Measurements from ENCODE around the gene POLE.

POLE gene

DNA sequence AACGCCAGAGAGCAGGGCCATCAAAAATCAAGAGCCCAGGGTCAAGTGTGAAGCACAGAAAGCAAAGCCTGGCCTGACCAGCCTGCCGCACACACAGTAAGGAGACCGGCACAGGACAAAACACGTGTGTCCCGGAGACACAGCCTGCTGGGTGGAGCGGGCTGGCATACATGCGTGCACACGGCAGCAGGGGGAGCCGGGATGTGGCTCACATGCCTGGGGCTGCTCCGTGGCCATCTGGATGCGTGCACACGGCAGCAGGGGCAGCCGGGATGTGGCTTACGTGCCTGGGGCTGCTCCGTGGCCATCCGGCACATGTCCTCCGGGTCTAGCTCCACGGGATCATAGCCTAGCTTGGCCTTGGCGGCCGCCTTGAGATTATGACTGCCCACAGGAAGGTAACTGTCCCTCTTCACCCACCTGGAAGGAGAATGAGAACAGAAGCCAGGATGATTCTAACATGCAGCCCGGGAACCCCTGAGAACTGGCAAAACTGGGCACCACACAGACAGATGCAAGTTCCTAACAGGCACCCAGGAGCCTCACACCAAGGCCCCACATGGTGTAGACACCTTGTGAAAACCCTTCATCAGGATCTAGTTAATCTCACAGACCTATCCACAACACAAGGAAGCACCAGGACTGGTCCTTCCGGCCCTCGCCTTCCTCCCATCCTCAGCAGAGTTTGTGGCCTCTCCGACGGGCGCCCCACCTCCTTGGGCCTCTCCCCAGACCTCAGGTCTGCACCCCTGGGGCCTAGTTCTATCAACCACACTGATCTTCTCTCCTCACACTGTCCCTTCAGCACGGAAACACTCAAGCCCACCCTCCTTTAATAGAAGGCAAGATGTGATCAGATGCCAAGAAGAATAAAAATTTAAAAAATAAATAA lies 13.6 kb downstream of the POLE start:
- no peak for DNase-seq

DNA sequence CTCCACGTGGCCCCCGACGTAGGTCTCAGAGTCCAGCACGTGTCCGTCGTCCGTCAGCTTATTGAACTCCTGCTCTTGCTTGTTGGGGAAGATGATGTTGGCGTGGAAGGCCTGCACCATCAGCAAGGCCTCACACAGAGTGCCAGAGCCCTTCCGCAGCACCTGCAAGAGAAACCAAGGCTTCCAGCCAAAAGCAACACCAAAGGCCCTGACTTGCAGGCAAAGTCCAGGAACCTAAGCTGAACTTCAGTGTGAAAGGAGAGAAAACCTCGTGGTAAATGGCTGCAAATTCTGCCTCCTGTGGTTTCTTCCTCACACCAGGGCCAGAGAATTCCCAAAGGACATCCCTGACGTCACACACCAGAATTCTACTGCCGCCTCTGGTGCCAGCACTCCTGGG lies 14.5 kb downstream of the POLE start:
- DNase-seq: no peak

DNA sequence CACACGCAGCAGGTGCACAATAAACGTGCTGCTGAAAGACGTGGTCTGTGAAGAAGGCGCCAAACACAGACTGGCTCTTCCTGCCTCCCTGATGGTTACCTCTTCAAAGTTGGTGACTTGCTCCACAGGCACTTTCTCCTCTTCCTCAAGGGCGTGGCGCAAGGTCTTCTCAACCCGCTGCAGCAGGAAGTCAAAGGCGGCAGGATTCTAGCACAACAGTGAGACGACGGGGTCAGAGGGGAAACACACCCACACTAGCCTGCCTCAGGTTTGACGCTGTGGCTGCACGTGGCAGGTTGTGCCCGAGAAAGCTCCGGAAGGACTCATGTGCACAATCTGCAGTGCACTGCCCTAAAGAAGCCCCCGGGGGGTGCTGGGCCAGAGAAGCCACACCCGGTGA lies 15.0 kb downstream of the POLE start:
- DNase-seq: peak; percentile 13

DNA sequence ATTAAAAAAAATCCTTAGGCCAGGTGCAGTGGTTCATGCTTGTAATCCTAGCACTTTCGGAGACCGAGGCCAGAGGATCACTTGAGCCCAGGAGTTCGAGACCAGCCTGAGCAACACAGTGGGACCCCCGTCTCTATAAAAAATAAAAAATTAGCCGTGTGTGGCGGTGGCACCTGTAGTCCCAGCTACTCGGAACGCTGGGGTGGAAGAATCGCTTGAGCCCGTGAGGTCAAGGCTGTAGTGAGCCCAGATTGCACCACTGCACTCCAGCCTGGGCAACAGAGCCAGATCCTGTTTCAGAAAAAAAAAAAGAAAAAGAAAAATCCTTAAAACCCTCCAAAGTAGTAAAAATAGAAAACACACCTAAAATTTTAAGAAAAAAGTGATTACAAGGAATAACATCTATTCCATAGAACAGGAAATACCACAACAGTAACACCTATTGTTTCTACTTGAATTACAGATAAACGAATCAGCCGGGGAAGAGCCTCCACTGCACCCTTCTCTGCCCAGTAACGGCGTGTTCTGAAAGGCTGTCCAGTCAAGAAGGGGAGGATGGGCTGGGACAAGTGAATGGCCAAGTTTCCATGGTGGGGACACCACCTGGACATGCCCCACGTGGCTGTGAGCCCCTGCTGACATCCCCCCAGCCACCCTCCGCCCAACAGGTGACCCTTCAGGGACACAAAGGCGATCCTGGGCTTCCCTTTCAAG lies 17.8 kb downstream of the POLE start:
- DNase-seq: no peak

DNA sequence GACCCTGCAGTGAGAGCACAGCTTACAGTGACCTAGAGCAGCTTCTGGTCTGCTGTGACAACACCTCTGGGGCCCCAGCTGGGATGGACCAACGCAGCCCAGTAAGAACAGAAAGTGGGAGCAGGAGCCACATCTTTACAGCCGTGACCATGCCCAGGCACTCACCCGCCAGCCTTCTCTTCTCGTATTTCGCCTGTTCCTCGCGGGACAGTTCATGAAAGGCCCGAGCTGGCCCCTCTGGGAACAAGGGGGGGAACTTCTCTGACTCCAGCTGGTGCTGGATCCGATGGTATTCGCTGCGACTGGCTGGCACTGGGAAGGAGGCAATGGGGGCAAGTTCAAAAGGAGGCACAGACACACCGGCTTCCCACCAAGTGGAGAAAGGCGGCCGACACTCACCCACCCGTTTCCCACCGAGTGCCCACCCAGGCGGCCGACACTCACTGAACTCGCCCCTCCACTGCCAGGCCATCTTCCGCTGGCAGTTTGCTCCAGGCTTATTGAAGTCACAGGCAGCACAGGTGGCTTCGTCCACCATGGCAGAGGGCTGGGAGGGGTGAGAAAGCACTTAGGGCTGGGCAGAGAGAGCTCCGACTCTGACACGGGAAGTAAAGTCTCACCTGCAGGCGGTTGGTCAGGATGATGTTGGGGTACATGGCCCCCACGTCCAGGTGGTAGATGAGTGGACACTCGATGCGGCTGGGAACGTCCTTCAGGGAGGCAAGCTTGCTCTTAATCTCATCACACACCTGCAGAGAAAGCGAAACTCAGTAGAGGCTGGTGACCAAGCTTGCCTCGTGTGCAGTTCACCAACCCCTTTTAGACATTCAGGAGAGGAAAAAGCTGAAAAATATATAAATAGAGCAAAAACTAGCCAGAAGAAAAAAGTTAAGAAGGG lies 18.7 kb downstream of the POLE start:
- DNase-seq: no peak

DNA sequence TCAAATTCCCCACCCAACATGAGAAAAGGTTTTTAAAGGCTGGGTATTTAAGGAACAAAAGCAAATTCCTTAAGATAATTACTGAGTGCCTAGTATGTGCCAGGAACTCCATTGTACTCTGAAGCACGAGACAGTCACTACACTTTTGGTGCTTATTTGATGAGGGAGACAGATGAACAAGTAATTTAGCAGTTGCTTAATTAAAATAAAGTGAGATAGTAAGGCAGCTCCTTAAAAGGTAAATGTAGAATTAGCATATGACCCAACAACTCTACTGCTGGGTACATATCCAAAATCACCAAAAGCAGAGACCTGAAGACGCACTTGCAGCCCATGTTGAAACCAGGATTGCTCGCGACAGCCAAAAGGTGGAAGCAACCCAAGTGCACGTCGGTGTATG lies 21.3 kb downstream of the POLE start:
- DNase-seq: no peak

DNA sequence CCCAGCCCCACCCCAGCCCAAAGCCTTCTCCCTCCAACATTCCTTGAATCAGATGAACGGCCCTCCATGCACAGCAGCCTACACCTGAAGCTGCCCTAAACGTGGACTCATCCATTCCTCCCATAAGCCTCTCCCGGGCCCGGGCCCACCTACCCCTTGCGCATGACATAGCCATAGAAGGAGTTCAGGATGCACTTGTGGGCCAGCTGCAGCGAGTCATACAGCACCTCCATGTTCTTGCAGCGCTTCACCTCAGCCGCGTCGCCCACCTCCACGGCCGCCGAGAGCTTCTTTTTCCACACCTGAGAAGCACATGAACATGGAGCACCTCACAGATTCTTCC lies 22.0 kb downstream of the POLE start:
- DNase-seq: no peak

DNA sequence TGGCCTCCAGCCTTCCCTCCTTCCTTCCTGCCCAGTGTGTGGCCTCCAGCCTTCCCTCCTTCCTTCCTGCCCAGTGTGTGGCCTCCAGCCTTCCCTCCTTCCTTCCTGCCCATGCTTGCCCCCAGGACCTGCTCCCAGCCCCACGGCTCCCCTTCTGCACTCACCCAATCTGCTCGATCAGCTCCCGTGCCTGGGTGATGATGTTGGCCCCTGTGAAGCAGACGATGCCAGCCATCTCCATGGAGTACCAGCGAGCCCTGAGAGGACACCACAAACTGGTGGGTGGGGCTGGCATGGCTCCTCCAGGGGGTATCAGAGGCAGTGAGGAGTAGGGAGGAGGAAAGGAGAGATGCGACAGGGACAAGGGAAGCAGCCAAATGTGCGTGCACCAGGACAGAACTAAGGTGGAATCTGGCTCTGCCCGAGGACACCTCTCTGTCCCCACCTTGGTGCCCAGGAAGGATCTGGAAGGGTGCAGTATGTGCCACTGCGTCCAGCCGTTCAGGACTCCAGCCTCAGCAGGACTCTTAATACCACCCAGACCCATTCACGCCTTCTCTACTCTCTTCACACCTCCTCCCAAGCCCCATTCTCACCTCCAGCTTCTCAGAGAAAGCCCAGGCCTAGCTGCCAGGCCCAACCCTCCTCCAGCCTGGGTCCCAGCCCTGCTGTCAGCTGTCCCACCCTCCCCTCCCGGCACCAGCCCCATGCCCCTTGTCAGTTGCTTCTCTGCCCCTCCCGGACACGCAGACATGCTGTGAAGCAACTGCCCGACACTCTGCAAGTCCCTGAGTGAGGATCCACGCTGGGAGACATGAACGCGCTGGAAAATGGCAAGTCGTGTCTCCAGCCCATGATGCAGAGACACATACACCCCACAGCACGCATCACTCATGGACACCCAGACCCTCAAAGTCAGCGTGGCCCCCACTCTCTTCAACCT lies 22.7 kb downstream of the POLE start:
- DNase-seq: no peak

DNA sequence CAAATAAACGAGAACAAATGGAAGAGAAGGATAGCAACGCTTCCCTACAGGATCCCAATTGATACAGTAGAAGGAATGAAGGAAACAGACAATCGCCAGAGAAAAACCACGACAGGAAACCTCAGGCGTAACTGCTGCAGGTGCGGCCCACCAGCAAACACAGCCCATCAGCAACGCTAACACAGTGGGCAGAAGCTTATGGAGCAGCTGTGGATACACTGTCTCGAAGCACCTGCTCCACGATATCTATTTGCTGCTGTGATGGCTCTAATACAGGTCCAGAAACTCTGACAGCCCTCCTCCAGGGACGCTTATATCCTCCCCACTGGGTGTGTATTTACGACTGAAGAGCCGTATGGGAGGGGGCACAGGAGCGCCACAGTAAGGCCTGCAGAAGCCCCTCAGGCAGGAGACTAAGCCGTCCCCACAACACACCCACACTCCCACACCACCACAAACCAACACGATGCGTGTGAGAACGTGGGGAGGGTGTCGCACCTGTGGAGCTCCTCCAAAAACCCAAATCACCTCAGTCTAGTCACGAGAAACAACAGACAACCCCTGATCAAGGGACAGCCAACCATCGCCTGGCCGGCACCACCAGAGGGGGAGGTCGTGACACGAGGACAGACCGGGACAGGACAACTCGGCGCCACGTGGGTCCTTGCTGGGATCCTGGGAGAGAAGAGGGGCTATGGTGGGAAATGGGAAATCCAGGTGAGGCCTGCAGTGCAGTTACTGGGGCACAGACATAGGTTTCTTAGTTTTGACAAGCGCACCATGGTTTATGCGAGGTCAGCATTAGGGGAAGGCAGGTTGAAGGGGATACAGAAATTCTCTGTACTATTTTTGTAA lies 24.0 kb downstream of the POLE start:
- no peak for DNase-seq

DNA sequence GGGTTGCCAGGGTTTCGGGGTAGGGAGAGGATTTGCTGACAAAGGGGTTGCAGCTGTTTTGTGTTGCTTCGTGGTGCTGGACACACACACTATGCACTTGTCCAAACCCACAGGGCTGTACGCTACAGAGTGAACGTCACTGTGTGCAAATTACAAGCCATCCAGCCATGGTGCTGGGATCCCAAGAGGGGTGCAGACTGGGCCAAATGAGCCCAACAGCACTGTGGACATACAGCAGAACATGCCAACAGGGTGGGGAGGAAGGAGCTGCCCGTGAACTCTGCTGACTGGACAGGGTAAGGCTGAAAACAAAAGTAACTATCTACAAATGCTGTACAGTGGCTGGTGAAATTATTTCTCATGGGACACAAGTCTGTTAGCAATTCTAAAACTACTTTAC lies 25.2 kb downstream of the POLE start:
- no peak for DNase-seq

DNA sequence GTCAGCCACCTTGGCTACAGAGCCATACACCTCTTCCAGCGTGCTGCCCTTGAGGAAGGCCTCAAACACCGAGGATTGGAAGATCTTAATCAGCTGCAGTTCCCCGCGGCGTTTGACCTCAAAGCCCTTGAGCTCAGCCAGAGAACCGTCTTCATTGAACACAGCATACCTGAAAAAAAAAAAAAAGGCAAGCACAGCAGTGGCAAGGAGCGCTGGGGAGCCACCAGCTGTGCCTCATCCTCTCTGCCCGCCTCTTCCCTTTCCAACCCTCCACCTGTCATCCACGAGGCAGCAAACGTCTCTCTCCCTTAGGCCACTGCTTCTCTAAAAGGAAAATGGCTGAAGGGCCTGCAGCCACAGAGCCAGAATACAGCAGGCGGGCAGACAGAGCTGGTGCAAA lies 26.1 kb downstream of the POLE start:
- no peak for DNase-seq

DNA sequence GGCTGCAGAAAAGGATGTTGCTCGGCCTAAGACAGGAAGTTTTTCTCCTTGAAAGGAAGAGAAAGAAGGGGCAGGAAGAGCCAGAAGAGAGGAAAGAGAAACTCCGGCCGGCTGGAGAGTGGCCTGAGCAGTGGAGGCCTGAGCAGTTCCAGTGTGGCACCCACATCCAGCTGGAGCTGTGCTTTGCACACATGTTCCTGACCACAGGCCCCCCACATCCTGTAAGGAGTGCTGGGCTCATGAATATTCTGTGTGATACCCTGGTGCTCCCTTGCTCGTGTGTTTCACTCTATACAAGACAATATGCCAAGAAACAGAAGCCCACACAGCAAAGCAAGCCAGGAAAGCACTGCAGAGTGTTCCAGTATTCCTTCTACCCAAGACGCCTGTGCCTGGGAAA lies 27.1 kb downstream of the POLE start:
- no peak for DNase-seq

DNA sequence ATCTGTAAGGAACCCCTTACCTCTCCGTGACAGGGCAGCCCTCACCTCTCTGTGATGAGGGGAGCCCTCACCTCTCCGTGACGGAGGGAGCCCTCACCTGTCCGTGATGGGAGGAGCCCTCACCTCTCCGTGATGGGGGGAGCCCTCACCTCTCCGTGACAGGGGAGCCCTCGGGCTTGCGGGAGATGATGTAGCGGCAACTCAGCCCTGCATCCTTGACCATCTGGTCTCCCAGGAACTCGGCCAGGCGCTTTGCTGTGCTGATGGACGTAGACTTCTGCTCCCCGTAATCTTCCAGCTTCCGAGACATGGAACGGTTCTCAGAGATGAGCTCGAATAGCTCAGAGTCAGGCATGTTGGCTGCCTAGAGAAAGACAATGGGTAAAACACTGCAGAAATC lies 28.0 kb downstream of the POLE start:
- DNase-seq: no peak

DNA sequence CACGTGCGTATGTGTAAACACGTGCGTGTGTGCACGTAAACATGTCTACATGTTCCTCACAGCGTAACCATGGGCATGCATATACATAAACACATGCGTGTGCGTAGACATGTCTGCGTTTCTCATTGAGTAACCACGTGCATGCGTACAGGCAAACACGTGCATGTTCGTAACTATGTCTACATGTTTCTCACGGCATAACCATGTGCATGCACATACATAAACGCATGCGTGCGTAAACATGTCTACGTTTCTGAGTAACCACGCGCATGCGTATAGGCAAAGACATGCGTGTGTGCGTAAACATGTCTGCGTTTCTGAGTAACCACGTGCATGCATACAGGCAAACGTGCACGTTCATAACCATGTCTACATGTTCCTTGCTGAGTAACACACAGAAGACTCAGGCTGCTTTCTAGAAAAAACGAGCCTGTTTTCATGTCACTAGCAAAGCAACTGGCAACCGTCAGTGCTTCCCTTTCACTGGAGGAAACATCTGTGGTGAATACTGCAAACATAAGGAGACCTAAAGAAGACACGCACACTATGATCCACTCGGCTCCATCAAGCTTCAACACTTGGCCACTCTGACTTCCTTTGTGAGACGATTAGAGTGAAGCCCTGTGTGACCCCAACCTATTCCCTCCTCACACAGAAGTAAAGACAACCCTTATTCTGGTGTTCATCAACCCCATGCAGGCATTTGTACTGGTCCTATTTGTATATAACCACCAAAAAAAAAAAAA lies 28.8 kb downstream of the POLE start:
- DNase-seq: no peak

DNA sequence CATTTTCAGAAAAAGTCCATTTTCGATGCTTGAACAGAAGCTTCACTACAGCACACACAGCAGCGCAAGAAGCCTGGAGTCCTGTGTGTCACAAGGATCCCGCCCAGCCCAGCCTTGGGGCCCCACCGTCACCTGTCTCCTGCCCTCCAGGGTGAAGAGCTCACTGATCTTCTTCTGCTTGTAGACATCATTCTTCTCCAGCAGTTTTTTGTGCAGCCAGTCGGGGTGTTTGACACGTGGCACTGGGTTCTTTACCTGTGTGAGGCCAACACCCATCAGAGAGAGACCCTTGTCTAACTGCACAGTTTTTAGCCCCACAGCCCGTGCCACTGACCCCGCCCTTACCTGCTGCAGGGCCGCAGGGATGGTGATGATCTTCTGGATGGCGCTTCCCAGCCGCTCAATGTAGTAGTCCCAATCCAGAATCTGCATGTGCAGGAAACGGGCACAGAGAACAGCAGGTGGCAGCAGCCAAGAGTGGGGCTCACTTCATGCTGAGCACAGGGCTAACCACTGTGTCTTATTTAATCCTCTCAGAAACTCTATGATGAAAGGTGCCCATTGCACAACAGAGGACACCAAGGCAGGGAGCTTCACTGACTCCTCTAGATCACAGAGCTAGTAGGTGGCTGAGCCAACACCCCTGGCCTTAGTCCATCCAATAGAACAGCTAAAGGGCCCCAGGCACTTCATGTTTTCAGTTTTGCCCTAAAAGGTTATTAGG lies 30.0 kb downstream of the POLE start:
- DNase-seq: no peak

DNA sequence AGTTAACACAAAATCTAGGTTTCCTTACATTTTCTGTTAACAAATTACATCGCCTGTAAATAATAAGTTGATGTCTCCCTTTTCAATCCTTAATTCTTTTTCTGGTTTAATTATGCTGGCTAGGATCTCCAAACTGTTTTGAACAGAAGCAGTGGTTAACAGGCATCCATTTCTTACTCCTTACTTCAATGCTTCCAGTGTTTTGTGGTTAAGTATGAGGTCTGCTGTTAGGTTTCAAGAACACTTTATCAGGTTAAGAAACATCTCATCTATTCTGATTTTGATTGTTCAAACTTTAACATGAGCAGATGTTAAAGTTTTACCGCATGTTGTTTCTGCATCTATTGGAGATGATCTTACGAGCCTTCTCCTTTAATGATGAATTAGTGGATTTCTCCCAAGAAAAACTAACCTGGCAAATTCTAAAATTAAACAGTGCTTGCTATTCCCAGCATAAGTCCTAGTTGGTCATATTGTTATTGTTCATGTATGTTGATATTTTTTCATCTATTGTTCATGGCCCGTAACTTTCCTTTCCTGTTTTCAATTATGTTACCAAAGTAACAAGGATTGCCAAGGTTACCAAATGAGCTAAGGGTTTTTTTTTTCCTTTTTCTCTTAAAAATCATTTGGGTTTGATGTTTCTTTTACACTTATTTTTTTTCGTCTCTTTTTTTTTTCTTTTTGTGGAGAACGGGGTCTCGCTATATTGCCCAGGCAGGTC lies 33.4 kb downstream of the POLE start:
- peak; percentile 23 for DNase-seq

DNA sequence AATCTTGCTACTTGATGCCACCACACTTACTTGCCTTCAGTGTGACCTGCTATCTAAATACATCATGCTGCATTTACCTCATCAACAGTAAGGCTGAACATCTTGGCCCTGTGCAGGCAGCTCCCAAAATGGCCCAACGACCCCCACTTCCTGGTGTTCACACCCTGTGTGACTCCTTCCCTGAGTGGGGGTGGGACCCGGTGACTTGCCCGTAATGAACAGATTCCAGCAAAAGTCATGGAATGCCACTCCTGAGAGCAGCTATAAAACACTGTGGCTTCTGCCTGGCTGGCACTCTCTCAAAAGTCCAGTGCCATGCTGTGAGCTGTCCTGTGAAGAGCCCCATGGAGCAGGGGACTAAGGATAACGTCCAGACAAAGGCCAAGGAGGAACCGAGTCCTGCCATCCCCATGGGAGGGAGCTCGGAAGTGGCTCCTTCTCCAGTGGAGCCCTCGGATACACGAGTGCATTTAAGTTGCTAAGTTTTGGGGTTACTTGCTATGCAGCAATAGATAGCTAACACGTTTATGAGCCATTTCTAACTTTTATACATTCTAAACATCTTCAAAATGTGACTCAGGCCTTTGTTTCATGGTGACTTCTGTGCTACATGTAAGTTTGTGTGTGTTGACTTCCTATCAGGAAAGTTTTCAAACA lies 35.6 kb downstream of the POLE start:
- DNase-seq: no peak

DNA sequence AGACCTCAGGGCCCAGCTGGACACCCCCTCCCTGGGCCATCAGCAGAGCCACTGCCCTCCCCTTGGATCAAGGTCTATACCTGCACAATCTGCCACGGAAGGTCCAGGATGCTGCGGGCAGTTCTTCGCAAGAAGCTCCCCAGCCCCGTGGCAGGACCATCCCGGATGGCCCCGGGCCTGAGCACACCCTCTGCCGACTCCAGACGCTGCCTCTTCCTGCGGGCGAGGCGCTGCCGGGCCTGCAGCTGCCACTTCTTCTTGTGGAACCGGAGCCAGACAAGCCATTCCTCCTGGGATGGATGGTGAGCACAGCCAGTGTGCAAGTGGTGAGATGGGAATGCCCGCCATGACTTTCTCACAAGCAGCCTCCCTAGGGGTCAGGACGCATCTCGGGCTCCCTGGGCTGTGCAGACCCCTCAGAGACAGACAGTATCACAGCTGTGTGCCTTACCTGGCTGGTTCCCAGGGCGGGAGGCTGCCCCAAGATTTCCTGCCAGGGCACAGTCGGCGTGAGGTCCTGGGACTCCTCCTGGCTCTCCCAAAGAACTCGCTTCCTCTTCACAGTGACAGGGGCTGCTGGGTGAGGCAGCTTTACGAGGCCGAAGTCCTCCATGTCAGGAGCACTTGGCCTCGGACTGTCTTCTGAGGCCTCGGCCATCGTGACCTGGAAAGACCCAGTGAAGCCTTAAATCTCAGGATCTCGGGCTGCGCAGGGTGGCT lies 37.8 kb downstream of the POLE start:
- DNase-seq: no peak

Measured in activated CD4-positive, alpha-beta T cell treated with anti-CD3 and anti-CD28 coated beads, Interleukin-2, Interleukin-6, amounts not matched to agents 100 ng/mL and 50 ng/mL, durations not matched to agents 16 hours and 8 hours (primary cell).